HUDEP-2 (cell line): ENCODE measurements around the gene TTC32.

ENCODE experiments used
- DNase-seq, 76 experiments: peaks; one replicate each; lab custom pipeline; 2025; ENCODE audit not compliant: unreplicated experiment in 76 of 76; lab: John Stamatoyannopoulos, UW

TTC32 gene

GRCh38 chr2:19854596-19855541 lies 46.9 kb downstream of the TTC32 start:
- DNase-seq = no peak

GRCh38 chr2:19851116-19851695 lies 50.6 kb downstream of the TTC32 start:
- DNase-seq = no peak

DNA sequence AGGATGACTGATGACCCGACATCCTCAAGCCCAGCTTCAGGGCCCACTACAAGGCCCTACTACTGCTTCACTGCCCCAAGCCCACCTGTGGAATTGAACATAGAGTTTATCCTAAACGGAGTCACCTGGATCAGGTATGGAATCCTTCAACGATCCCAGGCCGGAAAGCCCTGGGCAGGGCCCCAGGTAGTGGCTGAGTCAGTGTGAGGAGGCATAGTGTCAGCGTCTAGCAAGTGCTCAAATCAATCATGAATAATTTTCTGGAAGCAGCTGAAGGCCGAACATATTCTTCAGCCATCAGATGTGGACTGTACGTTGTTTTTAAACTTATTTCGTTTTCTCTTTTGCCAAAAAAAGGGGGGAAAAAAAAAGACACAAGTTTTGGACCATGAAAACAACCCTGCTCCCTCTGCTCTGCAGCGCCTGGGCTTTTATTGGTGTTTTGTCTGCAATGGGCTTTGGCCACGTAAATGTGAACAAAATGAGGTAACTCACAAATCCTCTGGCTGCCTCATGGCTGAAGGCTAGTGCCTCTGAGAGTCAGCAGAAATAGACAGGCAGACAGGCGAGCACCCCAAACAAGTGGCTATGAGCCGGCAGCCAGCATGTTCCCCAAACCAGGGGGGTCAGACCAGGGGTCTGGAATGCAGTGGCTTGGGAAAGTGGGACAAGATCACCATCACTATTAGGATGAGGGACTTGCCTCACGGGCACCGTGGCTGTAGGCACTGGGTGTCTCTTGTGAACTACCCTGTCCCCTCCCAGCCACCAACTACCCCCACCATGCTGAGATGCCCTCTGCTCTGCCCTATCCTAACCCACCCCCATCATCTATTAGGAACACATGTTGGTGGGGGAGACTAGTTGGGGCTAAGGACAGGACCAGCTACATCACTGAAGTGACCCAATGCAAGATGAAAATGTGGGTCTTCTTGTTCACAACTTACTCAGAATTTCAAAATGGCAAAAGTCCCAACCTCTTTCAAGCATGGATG lies 51.4 kb downstream of the TTC32 start:
- no peak for DNase-seq

DNA sequence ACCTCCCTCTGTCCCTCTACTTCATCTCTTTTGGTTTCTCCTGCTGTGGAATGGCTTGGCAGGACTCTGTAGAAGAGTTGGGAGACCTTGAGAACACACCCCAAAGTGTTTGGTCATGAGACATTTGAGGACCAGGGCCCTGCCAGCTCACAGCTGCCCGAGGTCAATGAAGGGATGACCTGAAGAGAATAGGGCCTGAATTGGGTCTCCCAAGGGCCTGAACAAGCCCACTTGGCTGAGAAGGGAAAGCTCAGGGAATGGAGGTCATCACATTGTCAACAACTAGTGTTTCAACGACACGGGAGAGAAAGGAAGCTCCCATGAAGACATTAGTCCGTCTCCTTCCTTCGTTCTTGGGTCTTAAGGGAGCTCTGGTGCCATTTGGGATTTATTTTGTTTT lies 52.8 kb downstream of the TTC32 start:
- DNase-seq = no peak

- DNase-seq = no peak
Measured at GRCh38 chr2:19848029-19848750, 53.6 kb downstream of the TTC32 start.

DNA sequence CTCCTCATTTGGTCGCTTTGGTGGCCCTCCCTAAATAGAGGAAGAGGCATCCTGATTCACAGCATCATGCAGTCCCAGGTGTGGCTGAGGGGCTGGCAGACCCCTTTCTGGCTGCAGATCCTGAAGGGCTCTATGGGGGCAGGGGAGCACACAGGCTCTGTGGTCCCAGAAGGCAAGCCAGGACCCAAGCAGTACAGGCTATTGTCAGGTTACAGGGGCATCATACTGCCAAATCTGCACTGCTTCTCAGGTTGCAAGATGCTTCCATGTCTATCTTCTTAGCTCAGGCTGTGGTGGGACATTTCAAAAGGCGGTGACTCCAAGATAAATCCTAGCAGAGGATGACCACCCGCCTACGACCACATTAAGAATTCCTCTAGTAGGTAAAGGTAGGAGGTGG lies 54.3 kb downstream of the TTC32 start:
- no peak for DNase-seq
